ENCODE data around the gene PRPF6. TPM values are rescaled to one million over a fixed set of nuclear protein-coding genes. Genes with fewer than 3 reads are reported as not detected.
A peak's percentile ranks its signal among the peaks of the same experiment; 100 is the strongest.

The PRPF6 gene
- total RNA-seq, 1 experiment from 2014 or later, result 88.4 TPM

DNA sequence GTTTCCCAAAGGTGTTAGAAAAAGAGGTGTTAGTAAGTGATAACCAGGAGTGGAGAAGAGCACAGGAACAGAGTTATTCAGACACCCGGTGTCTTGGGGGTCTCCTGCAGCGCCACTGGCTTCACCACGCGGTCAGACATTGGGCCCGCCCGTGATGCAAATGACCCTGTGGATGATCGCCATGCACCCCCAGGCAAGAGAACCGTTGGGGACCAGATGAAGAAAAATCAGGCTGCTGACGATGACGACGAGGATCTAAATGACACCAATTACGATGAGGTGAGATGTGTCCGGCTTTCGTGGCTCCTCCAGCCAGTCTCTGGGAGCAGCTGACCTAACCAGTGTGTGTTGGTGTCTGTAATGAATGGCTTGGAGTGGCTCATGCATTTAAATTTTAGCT, 2.0 kb downstream of the PRPF6 start:
- CTCF ChIA-PET, result interaction anchor here (0.6 kb wide), 1 partner anchor 119 kb away, joined by 6 read pairs; no protein-coding TSS in a partner anchor
- DNase-seq (ENCODE audit: low read depth, low spot score) (no peak), ATAC-seq (no peak)
- in situ Hi-C loops (cut with HindIII; ENCODE audit: low pct_unique_long_range_greater_than_20kb, low sequenced_read_pairs) (no loop called here), intact Hi-C loops (cut with micrococcal nuclease; ENCODE audit: unreplicated experiment) (no loop called here)
- POLR2A ChIA-PET, result no interaction called here
- TF ChIP-seq TCF7L2 (IDR thresholded peaks at IDR 0.05; ENCODE audit: low read depth, low read length) (no peak), POLR2AphosphoS5 (IDR thresholded peaks at IDR 0.05; ENCODE audit: low read depth, low read length) (no peak), SIN3A (IDR thresholded peaks at IDR 0.05; ENCODE audit: borderline replicate concordance, insufficient read depth, low read depth, low read length) (no peak)
- TF ChIP-seq, protein P1, sequence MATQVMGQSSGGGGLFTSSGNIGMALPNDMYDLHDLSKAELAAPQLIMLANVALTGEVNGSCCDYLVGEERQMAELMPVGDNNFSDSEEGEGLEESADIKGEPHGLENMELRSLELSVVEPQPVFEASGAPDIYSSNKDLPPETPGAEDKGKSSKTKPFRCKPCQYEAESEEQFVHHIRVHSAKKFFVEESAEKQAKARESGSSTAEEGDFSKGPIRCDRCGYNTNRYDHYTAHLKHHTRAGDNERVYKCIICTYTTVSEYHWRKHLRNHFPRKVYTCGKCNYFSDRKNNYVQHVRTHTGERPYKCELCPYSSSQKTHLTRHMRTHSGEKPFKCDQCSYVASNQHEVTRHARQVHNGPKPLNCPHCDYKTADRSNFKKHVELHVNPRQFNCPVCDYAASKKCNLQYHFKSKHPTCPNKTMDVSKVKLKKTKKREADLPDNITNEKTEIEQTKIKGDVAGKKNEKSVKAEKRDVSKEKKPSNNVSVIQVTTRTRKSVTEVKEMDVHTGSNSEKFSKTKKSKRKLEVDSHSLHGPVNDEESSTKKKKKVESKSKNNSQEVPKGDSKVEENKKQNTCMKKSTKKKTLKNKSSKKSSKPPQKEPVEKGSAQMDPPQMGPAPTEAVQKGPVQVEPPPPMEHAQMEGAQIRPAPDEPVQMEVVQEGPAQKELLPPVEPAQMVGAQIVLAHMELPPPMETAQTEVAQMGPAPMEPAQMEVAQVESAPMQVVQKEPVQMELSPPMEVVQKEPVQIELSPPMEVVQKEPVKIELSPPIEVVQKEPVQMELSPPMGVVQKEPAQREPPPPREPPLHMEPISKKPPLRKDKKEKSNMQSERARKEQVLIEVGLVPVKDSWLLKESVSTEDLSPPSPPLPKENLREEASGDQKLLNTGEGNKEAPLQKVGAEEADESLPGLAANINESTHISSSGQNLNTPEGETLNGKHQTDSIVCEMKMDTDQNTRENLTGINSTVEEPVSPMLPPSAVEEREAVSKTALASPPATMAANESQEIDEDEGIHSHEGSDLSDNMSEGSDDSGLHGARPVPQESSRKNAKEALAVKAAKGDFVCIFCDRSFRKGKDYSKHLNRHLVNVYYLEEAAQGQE (IDR thresholded peaks at IDR 0.05; ENCODE audit: insufficient read depth in 1 of 2, low read depth in 2 of 2, low read length in 1 of 2), result no peak
- TF ChIP-seq, protein P2, sequence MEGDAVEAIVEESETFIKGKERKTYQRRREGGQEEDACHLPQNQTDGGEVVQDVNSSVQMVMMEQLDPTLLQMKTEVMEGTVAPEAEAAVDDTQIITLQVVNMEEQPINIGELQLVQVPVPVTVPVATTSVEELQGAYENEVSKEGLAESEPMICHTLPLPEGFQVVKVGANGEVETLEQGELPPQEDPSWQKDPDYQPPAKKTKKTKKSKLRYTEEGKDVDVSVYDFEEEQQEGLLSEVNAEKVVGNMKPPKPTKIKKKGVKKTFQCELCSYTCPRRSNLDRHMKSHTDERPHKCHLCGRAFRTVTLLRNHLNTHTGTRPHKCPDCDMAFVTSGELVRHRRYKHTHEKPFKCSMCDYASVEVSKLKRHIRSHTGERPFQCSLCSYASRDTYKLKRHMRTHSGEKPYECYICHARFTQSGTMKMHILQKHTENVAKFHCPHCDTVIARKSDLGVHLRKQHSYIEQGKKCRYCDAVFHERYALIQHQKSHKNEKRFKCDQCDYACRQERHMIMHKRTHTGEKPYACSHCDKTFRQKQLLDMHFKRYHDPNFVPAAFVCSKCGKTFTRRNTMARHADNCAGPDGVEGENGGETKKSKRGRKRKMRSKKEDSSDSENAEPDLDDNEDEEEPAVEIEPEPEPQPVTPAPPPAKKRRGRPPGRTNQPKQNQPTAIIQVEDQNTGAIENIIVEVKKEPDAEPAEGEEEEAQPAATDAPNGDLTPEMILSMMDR (IDR thresholded peaks at IDR 0.05), result no peak
- TSS peak; percentile 85 for BruUV-seq (replicated peaks)
- Histone ChIP-seq H3K4me3 (ENCODE audit: low read depth in 2 of 2, low read length in 2 of 2) (no peak overlapping the region), H3K4me1 (ENCODE audit: control insufficient read depth, insufficient read depth, low read length) (peaks cover 26% of the 10 kb centered on the region), H3K27ac (ENCODE audit: low read length) (no peak overlapping the region), H3K27me3 (ENCODE audit: control insufficient read depth, insufficient read depth, low read length) (no peaks in the 10 kb centered on the region), H3K9me3 (ENCODE audit: control insufficient read depth, insufficient read depth, low read depth, low read length) (no peaks in the 10 kb centered on the region), H3K36me3 (ENCODE audit: control insufficient read depth, insufficient read depth, low read length) (peaks cover 14% of the 10 kb centered on the region)

DNA sequence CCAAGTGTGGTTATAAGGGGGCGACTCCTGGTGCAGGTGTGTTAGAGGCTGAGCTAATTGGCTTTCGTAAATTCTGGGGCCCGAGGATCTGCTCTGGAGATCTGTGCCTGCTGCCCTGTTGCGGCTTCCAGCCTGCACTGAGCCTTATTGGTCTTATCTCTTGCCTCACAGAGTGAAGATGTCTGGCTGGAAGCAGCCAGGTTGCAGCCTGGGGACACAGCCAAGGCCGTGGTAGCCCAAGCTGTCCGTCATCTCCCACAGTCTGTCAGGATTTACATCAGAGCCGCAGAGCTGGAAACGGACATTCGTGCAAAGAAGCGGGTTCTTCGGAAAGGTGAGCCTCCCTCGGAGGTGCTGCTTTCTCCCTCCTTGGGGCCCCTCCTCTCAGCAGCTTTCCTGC, 20.0 kb downstream of the PRPF6 start:
- Histone ChIP-seq H3K27me3 (ENCODE audit: control insufficient read depth, insufficient read depth, low read length) (no peaks in the 10 kb centered on the region), H3K9me3 (ENCODE audit: control insufficient read depth, insufficient read depth, low read depth, low read length) (no peaks in the 10 kb centered on the region)
- intact Hi-C loops (cut with micrococcal nuclease; ENCODE audit: unreplicated experiment), result no loop called here

More for the DNA sequence above, 20.0 kb downstream of the PRPF6 start:
- Histone ChIP-seq H3K36me3 (ENCODE audit: control insufficient read depth, insufficient read depth, low read length) (0 out of 2 replicates have a peak, but pooled peaks cover 6% of the 10 kb centered on the region), H3K27ac (ENCODE audit: low read length) (no peak overlapping the region), H3K4me1 (ENCODE audit: control insufficient read depth, insufficient read depth, low read length) (no peaks in the 10 kb centered on the region), H3K4me3 (ENCODE audit: low read depth in 2 of 2, low read length in 2 of 2) (no peak overlapping the region)
- CTCF ChIA-PET, result no interaction called here
- TF ChIP-seq POLR2AphosphoS5 (IDR thresholded peaks at IDR 0.05; ENCODE audit: low read depth, low read length) (no peak), TCF7L2 (IDR thresholded peaks at IDR 0.05; ENCODE audit: low read depth, low read length) (no peak), SIN3A (IDR thresholded peaks at IDR 0.05; ENCODE audit: borderline replicate concordance, insufficient read depth, low read depth, low read length) (no peak)
- TF ChIP-seq, protein P1 (IDR thresholded peaks at IDR 0.05; ENCODE audit: insufficient read depth in 1 of 2, low read depth in 2 of 2, low read length in 1 of 2), result no peak
- TF ChIP-seq, protein P2 (IDR thresholded peaks at IDR 0.05), result no peak
- no TSS peak for BruUV-seq (replicated peaks)
- peak; percentile 44 for ATAC-seq
- POLR2A ChIA-PET, result no interaction called here
- DNase-seq (ENCODE audit: low read depth, low spot score), result no peak
- in situ Hi-C loops (cut with HindIII; ENCODE audit: low pct_unique_long_range_greater_than_20kb, low sequenced_read_pairs), result no loop called here
